ENCODE measurements around the gene TMEM272. TPM values are rescaled to one million over a fixed set of nuclear protein-coding genes. Genes with fewer than 3 reads are reported as not detected.

Gene TMEM272
- not detected in 2 replicates for total RNA-seq

GRCh38 chr13:51844862-51845573 is at the start of gene TMEM272:
Gene TMEM272 (minus strand): TSS chr13:51845177. CDS start chr13:51838530, 6,647 bp downstream.

GRCh38 chr13:51861723-51862300 is 16.8 kb upstream of the TMEM272 start, which contains the start of gene CCDC70:
Gene CCDC70 (plus strand): TSS chr13:51861969. CDS start chr13:51865412, 3,443 bp downstream.

GRCh38 chr13:51803422-51804294 is 41.3 kb downstream of the TMEM272 start, which contains the start of gene DHRS12:
Gene DHRS12 (minus strand): TSS chr13:51804163. CDS start chr13:51799659, 4,504 bp downstream.

Other genes with a start within 250 kb of the TMEM272 start
- gene DHRS12, start 41.0 kb downstream of the TMEM272 start, total RNA-seq = 3.8 and 10.3 TPM in 2 replicates
- gene CCDC70, start 16.8 kb upstream of the TMEM272 start, total RNA-seq = 0.47 and 0.54 TPM in 2 replicates
- gene ATP7B, start 166.3 kb upstream of the TMEM272 start, total RNA-seq = 2.5 and 4.2 TPM in 2 replicates
- 10.9 and 20.4 TPM in 2 replicates for gene ALG11, start 167.2 kb upstream of the TMEM272 start, total RNA-seq
- gene UTP14C, start 179.5 kb upstream of the TMEM272 start, total RNA-seq = 6.4 and 7.0 TPM in 2 replicates

All from mammary microvascular endothelial cell (primary cell).